ENCODE measurements around the gene PRXL2C. TPM values are rescaled to one million over a fixed set of nuclear protein-coding genes. Genes with fewer than 3 reads are reported as not detected.

The PRXL2C gene
- polyA plus RNA-seq, 1 donor from 2014 or later = 0.12 TPM

GRCh38 chr9:96641514-96641913, 13.6 kb downstream of the PRXL2C start:
- Histone ChIP-seq H3K79me2 (replicated peaks; ENCODE audit: insufficient read depth, low read length) (no peaks in the 10 kb centered on the region), H3K9me3 (ENCODE audit: low read length) (no peaks in the 10 kb centered on the region), H3K9ac (ENCODE audit: low read length) (no peak overlapping the region), H3F3A (ENCODE audit: insufficient read depth, low read length, poor library complexity, severe bottlenecking) (no peaks in the 10 kb centered on the region), H3K27me3 (ENCODE audit: insufficient read depth, low read depth, low read length) (no peaks in the 10 kb centered on the region), H4K20me1 (ENCODE audit: insufficient read depth) (no peaks in the 10 kb centered on the region), H3K36me3 (ENCODE audit: insufficient read depth, low read length) (no peaks in the 10 kb centered on the region), H2AFZ (ENCODE audit: low read depth, low read length) (no peak overlapping the region), H3K4me3 (ENCODE audit: low read length) (no peak overlapping the region), H3K4me2 (ENCODE audit: low read length) (no peak overlapping the region), H3K9me2 (ENCODE audit: insufficient read depth, low read length) (no peaks in the 10 kb centered on the region), H3K27ac (ENCODE audit: low read length) (no peak overlapping the region)
- no peak for TF ChIP-seq SMC3 (conservative IDR thresholded peaks at IDR 0.05; ENCODE audit: poor library complexity)
- no peak for TF ChIP-seq REST (IDR thresholded peaks at IDR 0.05; ENCODE audit: borderline replicate concordance)
- no peak for TF ChIP-seq RAD21 (conservative IDR thresholded peaks at IDR 0.05)
- no peak for TF ChIP-seq TAF1 (IDR thresholded peaks at IDR 0.05; ENCODE audit: low read depth)
- no peak for TF ChIP-seq POLR2AphosphoS5 (IDR thresholded peaks at IDR 0.05)
- TF ChIP-seq CTCF (IDR thresholded peaks at IDR 0.05; ENCODE audit: poor library complexity, severe bottlenecking) = no peak
- TF ChIP-seq EP300 (conservative IDR thresholded peaks at IDR 0.05; ENCODE audit: poor library complexity, severe bottlenecking) = no peak
- no peak for TF ChIP-seq MXI1 (conservative IDR thresholded peaks at IDR 0.05; ENCODE audit: poor library complexity, severe bottlenecking)
- no peak for TF ChIP-seq EZH2 (IDR thresholded peaks at IDR 0.05; ENCODE audit: borderline replicate concordance, insufficient read depth, low read length, poor library complexity, severe bottlenecking)

GRCh38 chr9:96638606-96639364, 16.3 kb downstream of the PRXL2C start:
- H3K4me2 ChIP-seq (ENCODE audit: low read length) = no peak overlapping the region
- H3F3A ChIP-seq (ENCODE audit: insufficient read depth, low read length, poor library complexity, severe bottlenecking) = no peaks in the 10 kb centered on the region
- no peak for TF ChIP-seq REST (IDR thresholded peaks at IDR 0.05; ENCODE audit: borderline replicate concordance)
- no peak for TF ChIP-seq CTCF (IDR thresholded peaks at IDR 0.05; ENCODE audit: poor library complexity, severe bottlenecking)
- TF ChIP-seq TAF1 (IDR thresholded peaks at IDR 0.05; ENCODE audit: low read depth) = no peak
- TF ChIP-seq RAD21 (conservative IDR thresholded peaks at IDR 0.05) = no peak
- TF ChIP-seq MXI1 (conservative IDR thresholded peaks at IDR 0.05; ENCODE audit: poor library complexity, severe bottlenecking) = no peak
- TF ChIP-seq POLR2AphosphoS5 (IDR thresholded peaks at IDR 0.05) = no peak
- TF ChIP-seq SMC3 (conservative IDR thresholded peaks at IDR 0.05; ENCODE audit: poor library complexity) = no peak
- no peak for TF ChIP-seq EP300 (conservative IDR thresholded peaks at IDR 0.05; ENCODE audit: poor library complexity, severe bottlenecking)
- no peak for TF ChIP-seq EZH2 (IDR thresholded peaks at IDR 0.05; ENCODE audit: borderline replicate concordance, insufficient read depth, low read length, poor library complexity, severe bottlenecking)
- H3K27ac ChIP-seq (ENCODE audit: low read length) = no peak overlapping the region
- no peak overlapping the region for H3K9ac ChIP-seq (ENCODE audit: low read length)
- no peaks in the 10 kb centered on the region for H3K36me3 ChIP-seq (ENCODE audit: insufficient read depth, low read length)
- H3K27me3 ChIP-seq (ENCODE audit: insufficient read depth, low read depth, low read length) = no peaks in the 10 kb centered on the region
- H4K20me1 ChIP-seq (ENCODE audit: insufficient read depth) = no peaks in the 10 kb centered on the region
- H2AFZ ChIP-seq (ENCODE audit: low read depth, low read length) = no peak overlapping the region
- no peaks in the 10 kb centered on the region for H3K9me2 ChIP-seq (ENCODE audit: insufficient read depth, low read length)
- no peak overlapping the region for H3K4me3 ChIP-seq (ENCODE audit: low read length)
- H3K79me2 ChIP-seq (replicated peaks; ENCODE audit: insufficient read depth, low read length) = no peaks in the 10 kb centered on the region
- no peaks in the 10 kb centered on the region for H3K9me3 ChIP-seq (ENCODE audit: low read length)
